Measurements from ENCODE around the gene FAXC.

The FAXC gene

DNA sequence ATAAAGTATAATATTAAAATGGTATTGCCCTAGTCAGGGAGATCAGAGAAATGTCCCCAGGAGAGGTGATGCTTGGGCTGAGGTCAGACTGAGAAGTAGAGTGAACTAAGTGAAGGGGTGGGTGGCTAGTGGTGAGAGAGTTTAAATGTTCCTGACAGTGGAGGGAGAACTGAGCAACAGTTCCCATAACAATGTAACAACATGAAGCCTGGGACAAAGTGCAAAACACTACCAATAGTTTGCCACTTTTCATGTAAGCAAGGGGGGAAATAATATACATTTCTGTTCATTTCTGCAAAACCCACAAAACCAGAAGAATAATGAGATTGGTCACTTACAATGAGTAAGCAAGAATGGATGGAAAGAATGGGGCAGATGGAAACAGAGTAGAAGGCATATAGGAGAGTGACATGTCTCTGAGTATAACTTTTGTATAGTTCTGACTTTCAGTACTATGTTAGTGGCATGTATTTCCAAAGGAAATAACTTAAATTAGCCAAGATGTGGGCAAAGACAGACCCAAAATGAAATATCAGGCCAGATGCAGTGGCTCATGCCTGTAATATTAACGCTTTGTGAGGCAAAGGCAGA lies 13.3 kb upstream of the FAXC start:
- no peaks in the 10 kb centered on the region for H3K4me1 ChIP-seq (ENCODE audit: control insufficient read depth, insufficient read depth, low read length)
- H3K9me3 ChIP-seq (ENCODE audit: control insufficient read depth, insufficient read depth, low read length): no peaks in the 10 kb centered on the region
- H3K4me3 ChIP-seq (ENCODE audit: low read depth, low read length): no peak overlapping the region
- no peaks in the 10 kb centered on the region for H3K36me3 ChIP-seq (ENCODE audit: control insufficient read depth, insufficient read depth, low read length)
- H3K27ac ChIP-seq (ENCODE audit: low read depth, low read length): no peak overlapping the region
- H3K27me3 ChIP-seq (ENCODE audit: control insufficient read depth, insufficient read depth, low read length): no peaks in the 10 kb centered on the region
- no peak overlapping the region for H3K9ac ChIP-seq (ENCODE audit: low read depth, low read length)

DNA sequence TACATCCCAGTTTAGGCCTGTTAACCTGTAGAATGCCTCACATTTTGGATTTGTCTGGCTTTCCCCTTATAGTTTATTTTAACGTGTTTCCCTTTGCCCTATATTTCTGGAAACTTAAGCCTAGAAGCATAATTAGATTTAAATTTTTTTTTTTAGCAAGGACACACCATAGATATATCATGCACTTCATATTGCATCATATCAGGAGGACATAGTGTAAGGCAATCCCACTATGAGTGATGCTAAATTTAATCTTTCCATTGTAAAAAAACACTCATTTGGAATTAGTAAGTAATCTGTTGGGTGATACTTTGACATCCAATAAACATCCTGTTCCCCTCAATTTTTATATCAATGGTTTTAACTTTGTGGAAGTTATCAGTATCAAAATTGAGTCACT lies 10.3 kb upstream of the FAXC start:
- H3K27ac ChIP-seq (ENCODE audit: low read depth, low read length): no peak overlapping the region
- H3K36me3 ChIP-seq (ENCODE audit: control insufficient read depth, insufficient read depth, low read length): no peaks in the 10 kb centered on the region
- H3K27me3 ChIP-seq (ENCODE audit: control insufficient read depth, insufficient read depth, low read length): no peaks in the 10 kb centered on the region
- no peaks in the 10 kb centered on the region for H3K4me1 ChIP-seq (ENCODE audit: control insufficient read depth, insufficient read depth, low read length)
- H3K4me3 ChIP-seq (ENCODE audit: low read depth, low read length): no peak overlapping the region
- H3K9me3 ChIP-seq (ENCODE audit: control insufficient read depth, insufficient read depth, low read length): no peaks in the 10 kb centered on the region
- no peak overlapping the region for H3K9ac ChIP-seq (ENCODE audit: low read depth, low read length)

DNA sequence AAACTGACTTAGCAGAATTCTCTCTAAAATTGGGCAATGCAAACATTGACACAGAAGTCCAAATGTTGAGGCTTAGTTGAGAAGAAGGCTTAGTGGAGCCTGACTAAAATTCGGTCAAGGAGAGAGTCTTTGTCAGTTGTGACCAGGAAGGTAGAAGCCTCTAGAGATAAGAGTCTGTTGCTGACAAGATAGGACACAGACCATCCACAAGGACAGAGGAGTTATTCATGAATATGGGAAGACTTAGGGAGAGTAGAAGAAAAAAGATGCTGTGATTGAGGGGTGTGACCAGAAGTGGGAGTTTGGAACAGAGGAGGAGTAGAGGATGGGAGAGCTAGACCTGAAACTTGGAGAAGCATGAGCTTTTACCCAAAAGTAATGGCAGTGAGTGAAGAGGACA lies 7.2 kb upstream of the FAXC start:
- no peaks in the 10 kb centered on the region for H3K9me3 ChIP-seq (ENCODE audit: control insufficient read depth, insufficient read depth, low read length)
- no peak overlapping the region for H3K9ac ChIP-seq (ENCODE audit: low read depth, low read length)
- H3K4me1 ChIP-seq (ENCODE audit: control insufficient read depth, insufficient read depth, low read length): no peaks in the 10 kb centered on the region
- no peak overlapping the region for H3K27ac ChIP-seq (ENCODE audit: low read depth, low read length)
- H3K27me3 ChIP-seq (ENCODE audit: control insufficient read depth, insufficient read depth, low read length): no peaks in the 10 kb centered on the region
- H3K4me3 ChIP-seq (ENCODE audit: low read depth, low read length): no peak overlapping the region
- no peaks in the 10 kb centered on the region for H3K36me3 ChIP-seq (ENCODE audit: control insufficient read depth, insufficient read depth, low read length)

DNA sequence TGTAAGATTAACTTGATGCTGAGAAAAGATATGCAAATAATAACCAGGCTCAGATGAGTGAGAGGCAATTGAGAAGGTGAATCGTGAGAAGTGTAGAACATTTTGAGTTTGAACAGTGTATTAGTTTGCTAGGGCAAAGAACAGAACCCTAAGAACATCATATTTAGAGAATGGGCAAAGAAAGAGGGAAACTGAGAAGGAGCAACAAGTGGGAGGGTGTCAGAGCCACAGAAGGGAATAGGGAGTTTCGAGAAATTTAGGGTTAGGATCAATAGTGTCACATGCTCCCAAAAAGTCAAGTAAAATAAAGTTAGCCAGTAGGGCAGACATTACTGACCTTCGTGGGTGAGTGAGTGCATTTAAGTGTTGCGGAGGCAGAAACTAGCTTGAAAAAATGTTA lies 5.5 kb upstream of the FAXC start:
- H3K4me3 ChIP-seq (ENCODE audit: low read depth, low read length): no peak overlapping the region
- peaks cover 5% of the 10 kb centered on the region; the same call in 1 of the 2 replicates for H3K27me3 ChIP-seq (ENCODE audit: control insufficient read depth, insufficient read depth, low read length)
- no peak overlapping the region for H3K27ac ChIP-seq (ENCODE audit: low read depth, low read length)
- peaks cover 11% of the 10 kb centered on the region for H3K4me1 ChIP-seq (ENCODE audit: control insufficient read depth, insufficient read depth, low read length)
- no peaks in the 10 kb centered on the region for H3K9me3 ChIP-seq (ENCODE audit: control insufficient read depth, insufficient read depth, low read length)
- H3K36me3 ChIP-seq (ENCODE audit: control insufficient read depth, insufficient read depth, low read length): no peaks in the 10 kb centered on the region
- no peak overlapping the region for H3K9ac ChIP-seq (ENCODE audit: low read depth, low read length)

DNA sequence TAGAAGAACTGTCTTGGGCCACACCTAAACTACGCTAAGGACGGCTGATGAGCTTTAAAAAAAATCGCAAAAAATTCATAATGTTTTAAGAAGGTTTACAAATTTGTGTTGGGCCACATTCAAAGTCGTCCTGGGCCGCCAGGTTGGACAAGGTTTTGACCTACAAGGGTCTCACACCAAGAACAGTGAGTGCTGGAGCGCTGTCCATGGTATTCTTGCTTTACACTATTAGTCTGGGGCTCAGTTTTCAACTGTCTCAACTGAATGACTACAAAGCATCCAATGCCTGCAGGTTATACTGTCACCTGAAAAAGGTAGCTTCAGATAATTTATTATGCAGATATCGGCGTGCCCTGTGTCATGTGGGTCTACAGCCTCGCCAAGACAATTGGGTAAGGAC lies 3.7 kb upstream of the FAXC start:
- H3K4me3 ChIP-seq (ENCODE audit: low read depth, low read length): no peak overlapping the region
- peaks cover 5% of the 10 kb centered on the region; the same call in 1 of the 2 replicates for H3K27me3 ChIP-seq (ENCODE audit: control insufficient read depth, insufficient read depth, low read length)
- no peaks in the 10 kb centered on the region for H3K9me3 ChIP-seq (ENCODE audit: control insufficient read depth, insufficient read depth, low read length)
- H3K36me3 ChIP-seq (ENCODE audit: control insufficient read depth, insufficient read depth, low read length): no peaks in the 10 kb centered on the region
- H3K4me1 ChIP-seq (ENCODE audit: control insufficient read depth, insufficient read depth, low read length): peaks cover 16% of the 10 kb centered on the region
- H3K9ac ChIP-seq (ENCODE audit: low read depth, low read length): no peak overlapping the region
- H3K27ac ChIP-seq (ENCODE audit: low read depth, low read length): no peak overlapping the region

DNA sequence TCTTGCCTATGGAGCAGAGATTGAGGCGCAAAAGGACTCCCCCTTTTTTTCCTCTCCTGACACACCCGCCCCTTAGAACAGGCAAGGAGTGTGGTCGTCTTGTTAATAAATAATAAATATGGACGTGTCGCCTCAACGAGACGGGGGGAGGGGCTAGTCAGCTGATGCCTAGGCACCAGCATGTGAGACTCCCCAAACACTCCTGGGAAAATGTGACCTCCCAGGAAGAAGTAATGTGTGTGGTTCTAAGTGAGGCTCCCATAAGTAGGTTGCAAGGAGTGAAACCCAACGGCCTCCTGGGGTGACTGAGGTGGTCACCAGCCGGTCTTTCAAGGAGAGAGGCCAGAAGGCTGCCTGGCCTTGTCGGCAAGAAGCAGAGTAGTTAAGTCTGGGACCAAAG lies 1.1 kb upstream of the FAXC start:
- H3K4me3 ChIP-seq (ENCODE audit: low read depth, low read length): peak overlapping the region; percentile 82
- peaks cover 5% of the 10 kb centered on the region; the same call in 1 of the 2 replicates for H3K27me3 ChIP-seq (ENCODE audit: control insufficient read depth, insufficient read depth, low read length)
- no peak overlapping the region for H3K9ac ChIP-seq (ENCODE audit: low read depth, low read length)
- peaks cover 25% of the 10 kb centered on the region for H3K4me1 ChIP-seq (ENCODE audit: control insufficient read depth, insufficient read depth, low read length)
- H3K9me3 ChIP-seq (ENCODE audit: control insufficient read depth, insufficient read depth, low read length): no peaks in the 10 kb centered on the region
- H3K36me3 ChIP-seq (ENCODE audit: control insufficient read depth, insufficient read depth, low read length): no peaks in the 10 kb centered on the region
- H3K27ac ChIP-seq (ENCODE audit: low read depth, low read length): no peak overlapping the region

DNA sequence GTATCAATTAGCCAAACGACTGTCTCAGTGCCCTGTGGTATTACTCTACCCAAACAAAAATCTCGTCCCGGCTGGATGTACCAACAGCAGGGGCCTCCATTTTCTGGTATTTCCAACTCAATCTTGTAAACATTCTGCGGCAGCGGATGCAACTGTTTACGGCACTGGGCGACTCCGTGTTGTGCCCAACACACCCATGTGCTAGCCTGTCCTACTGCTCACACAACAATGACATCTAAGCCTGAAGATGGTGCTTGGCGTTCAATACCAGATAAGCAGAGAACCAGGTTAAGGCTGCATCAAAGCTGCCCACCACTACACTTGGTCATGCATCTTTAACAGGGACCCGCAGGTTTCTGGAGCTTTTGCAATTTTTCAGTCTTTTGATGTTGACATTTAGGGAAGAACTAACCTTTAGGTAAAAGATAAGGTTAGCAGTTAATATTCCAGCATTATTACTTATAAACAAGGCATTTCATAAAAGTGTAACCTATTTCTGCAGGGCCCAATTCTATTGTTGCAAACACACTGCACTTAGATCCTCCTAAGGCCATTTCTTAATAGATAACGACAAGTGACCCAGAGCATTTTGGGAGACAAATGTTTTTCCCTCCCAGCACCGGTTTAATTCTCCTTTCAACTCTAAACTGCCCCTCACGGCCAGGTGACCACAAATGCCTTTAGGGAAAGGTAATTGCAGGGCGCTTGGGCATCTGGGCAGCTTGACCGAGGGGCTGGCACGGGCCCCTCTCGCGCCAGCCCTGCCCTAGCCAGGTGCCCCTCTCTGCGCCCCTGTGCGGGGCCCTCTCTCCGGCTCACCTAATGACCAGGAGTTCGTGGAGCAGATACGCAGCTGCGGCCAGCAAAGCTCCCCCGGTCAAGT lies 945 bp downstream of the FAXC start:
- Histone ChIP-seq H3K27me3 (ENCODE audit: control insufficient read depth, insufficient read depth, low read length) (peaks cover 5% of the 10 kb centered on the region; the same call in 1 of the 2 replicates), H3K36me3 (ENCODE audit: control insufficient read depth, insufficient read depth, low read length) (no peaks in the 10 kb centered on the region), H3K9ac (ENCODE audit: low read depth, low read length) (peak overlapping the region; percentile 85), H3K27ac (ENCODE audit: low read depth, low read length) (peak overlapping the region; percentile 59), H3K9me3 (ENCODE audit: control insufficient read depth, insufficient read depth, low read length) (no peaks in the 10 kb centered on the region), H3K4me3 (ENCODE audit: low read depth, low read length) (peak overlapping the region; percentile 82), H3K4me1 (ENCODE audit: control insufficient read depth, insufficient read depth, low read length) (peaks cover 37% of the 10 kb centered on the region)

DNA sequence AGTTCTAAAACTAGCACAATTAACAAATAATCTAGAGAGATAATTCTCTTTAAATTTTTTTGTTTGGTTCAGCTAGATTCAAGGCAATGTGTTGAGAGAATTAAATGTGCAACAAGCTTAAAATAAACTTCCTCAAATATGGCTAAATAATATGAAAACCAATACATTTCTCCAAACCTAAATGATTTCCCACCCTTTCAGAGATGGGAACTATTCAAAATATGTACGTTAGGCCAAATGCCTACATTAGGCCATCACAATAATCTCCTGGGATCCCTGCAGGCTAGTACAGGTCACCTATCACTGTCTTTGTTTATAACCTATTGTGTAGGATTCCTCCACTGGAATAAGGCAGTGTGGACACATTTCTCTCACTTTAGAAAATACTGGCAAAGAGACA lies 1.7 kb downstream of the FAXC start:
- no peak overlapping the region for H3K9ac ChIP-seq (ENCODE audit: low read depth, low read length)
- H3K9me3 ChIP-seq (ENCODE audit: control insufficient read depth, insufficient read depth, low read length): no peaks in the 10 kb centered on the region
- H3K27me3 ChIP-seq (ENCODE audit: control insufficient read depth, insufficient read depth, low read length): peaks cover 5% of the 10 kb centered on the region; the same call in 1 of the 2 replicates
- H3K4me3 ChIP-seq (ENCODE audit: low read depth, low read length): peak overlapping the region; percentile 82
- no peaks in the 10 kb centered on the region for H3K36me3 ChIP-seq (ENCODE audit: control insufficient read depth, insufficient read depth, low read length)
- peak overlapping the region; percentile 52 for H3K27ac ChIP-seq (ENCODE audit: low read depth, low read length)
- peaks cover 37% of the 10 kb centered on the region for H3K4me1 ChIP-seq (ENCODE audit: control insufficient read depth, insufficient read depth, low read length)

DNA sequence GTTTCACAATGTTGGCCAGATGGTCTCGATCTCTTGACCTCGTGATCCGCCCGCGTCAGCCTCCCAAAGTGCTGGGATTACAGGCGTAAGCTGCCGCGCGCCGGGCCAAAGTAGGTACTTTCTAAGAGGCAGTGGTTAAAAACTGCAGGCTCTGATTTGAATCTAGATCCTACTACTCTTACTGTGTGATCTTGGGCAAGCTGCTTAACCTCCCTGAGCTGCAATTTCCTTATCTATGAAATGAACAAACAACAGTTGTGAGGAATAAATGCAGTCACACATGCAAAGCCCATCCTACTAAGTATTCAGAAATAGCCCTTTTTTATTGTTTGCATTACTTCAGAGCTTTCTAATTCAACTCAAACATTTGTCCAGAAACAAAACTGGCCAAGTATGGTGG lies 2.9 kb downstream of the FAXC start:
- H3K36me3 ChIP-seq (ENCODE audit: control insufficient read depth, insufficient read depth, low read length): no peaks in the 10 kb centered on the region
- H3K9ac ChIP-seq (ENCODE audit: low read depth, low read length): no peak overlapping the region
- peaks cover 37% of the 10 kb centered on the region for H3K4me1 ChIP-seq (ENCODE audit: control insufficient read depth, insufficient read depth, low read length)
- no peak overlapping the region for H3K27ac ChIP-seq (ENCODE audit: low read depth, low read length)
- H3K27me3 ChIP-seq (ENCODE audit: control insufficient read depth, insufficient read depth, low read length): peaks cover 5% of the 10 kb centered on the region; the same call in 1 of the 2 replicates
- no peak overlapping the region for H3K4me3 ChIP-seq (ENCODE audit: low read depth, low read length)
- H3K9me3 ChIP-seq (ENCODE audit: control insufficient read depth, insufficient read depth, low read length): no peaks in the 10 kb centered on the region

DNA sequence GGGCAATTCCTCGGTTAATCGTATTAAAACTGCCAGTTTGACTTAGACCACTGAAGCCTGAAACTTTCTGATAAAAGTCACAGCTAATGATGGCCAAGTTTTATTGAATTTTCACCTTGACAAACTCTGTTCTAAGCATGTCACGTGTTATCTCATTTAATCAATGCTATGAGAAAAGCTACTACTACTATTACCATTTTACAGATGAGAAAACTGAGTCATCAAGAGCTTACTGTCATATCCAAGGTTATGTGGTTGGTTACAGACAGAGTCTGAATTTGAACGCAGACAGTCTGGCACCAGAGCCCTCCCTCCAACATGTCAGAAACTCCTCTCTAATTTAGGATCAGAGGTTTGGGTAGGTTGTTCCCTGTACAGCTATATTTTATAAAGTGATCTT lies 4.3 kb downstream of the FAXC start:
- H3K27ac ChIP-seq (ENCODE audit: low read depth, low read length): no peak overlapping the region
- H3K9me3 ChIP-seq (ENCODE audit: control insufficient read depth, insufficient read depth, low read length): no peaks in the 10 kb centered on the region
- H3K36me3 ChIP-seq (ENCODE audit: control insufficient read depth, insufficient read depth, low read length): no peaks in the 10 kb centered on the region
- peaks cover 27% of the 10 kb centered on the region for H3K4me1 ChIP-seq (ENCODE audit: control insufficient read depth, insufficient read depth, low read length)
- H3K9ac ChIP-seq (ENCODE audit: low read depth, low read length): no peak overlapping the region
- H3K27me3 ChIP-seq (ENCODE audit: control insufficient read depth, insufficient read depth, low read length): no peaks in the 10 kb centered on the region
- H3K4me3 ChIP-seq (ENCODE audit: low read depth, low read length): no peak overlapping the region

DNA sequence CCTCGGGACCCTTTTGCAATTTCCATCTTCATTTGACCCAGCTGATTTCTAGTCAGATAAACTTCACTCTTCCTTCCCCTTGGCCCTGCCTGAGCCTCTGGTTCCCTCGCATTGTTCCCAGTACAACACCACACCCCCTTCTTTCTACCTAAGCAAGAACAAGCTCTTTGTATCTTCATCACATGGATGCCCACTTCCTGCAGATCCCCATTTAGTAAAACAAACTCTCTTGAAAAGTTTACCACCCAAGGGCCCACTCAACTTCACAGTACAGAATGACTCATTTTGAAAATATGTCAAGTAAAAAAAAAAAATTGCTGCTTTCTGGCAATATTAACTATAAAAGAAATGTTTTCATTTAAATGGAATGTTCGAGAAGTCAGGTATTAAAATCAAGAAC lies 5.2 kb downstream of the FAXC start:
- peaks cover 26% of the 10 kb centered on the region for H3K4me1 ChIP-seq (ENCODE audit: control insufficient read depth, insufficient read depth, low read length)
- no peak overlapping the region for H3K27ac ChIP-seq (ENCODE audit: low read depth, low read length)
- H3K4me3 ChIP-seq (ENCODE audit: low read depth, low read length): no peak overlapping the region
- no peaks in the 10 kb centered on the region for H3K9me3 ChIP-seq (ENCODE audit: control insufficient read depth, insufficient read depth, low read length)
- H3K9ac ChIP-seq (ENCODE audit: low read depth, low read length): no peak overlapping the region
- H3K36me3 ChIP-seq (ENCODE audit: control insufficient read depth, insufficient read depth, low read length): no peaks in the 10 kb centered on the region
- no peaks in the 10 kb centered on the region for H3K27me3 ChIP-seq (ENCODE audit: control insufficient read depth, insufficient read depth, low read length)
